ENCODE measurements around the gene WNT9A. TPM values are rescaled to one million over a fixed set of nuclear protein-coding genes. Genes with fewer than 3 reads are reported as not detected.

Gene WNT9A
- total and polyA plus RNA-seq, 2 of the 4 experiments (the other 2 are of a cell fraction) = 0.18 to 0.36 TPM

DNA sequence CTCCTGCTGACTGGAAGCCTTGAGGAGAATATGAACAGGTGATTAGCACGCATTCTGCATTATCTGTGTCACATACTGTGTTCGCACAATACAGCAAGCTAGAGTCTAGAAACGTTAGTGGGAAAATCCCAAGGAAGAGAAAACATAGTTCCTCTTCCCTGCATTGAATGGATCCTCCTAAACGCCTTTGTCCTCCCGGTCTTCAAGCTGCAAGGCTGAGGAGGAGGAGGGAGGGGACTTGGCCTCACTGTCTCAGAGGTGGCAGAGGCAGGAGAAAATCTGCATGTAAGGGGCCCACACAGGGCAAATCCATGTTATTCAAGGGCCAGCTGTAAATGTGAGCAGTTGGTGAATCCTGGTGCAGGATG, 34.4 kb downstream of the WNT9A start:
- Histone ChIP-seq H3K9me3 (ENCODE audit: control insufficient read depth, insufficient read depth, low read length) (no peaks in the 10 kb centered on the region), H3K4ac (ENCODE audit: low read depth, low read length) (no peak overlapping the region), H3K18ac (ENCODE audit: low read depth, low read length) (no peak overlapping the region), H3K4me3 (ENCODE audit: insufficient read depth, low read depth, low read length) (no peak overlapping the region), H3K4me2 (ENCODE audit: low read depth, low read length) (no peak overlapping the region), H3K23ac (ENCODE audit: low read depth, low read length) (no peak overlapping the region), H3K27ac (ENCODE audit: insufficient read depth, low read length) (no peak overlapping the region), H3K79me1 (ENCODE audit: low read depth in 1 of 2, low read length in 2 of 2) (no peaks in the 10 kb centered on the region), H3K27me3 (ENCODE audit: control insufficient read depth, insufficient read depth, low read length) (peaks cover 12% of the 10 kb centered on the region), H2AFZ (replicated peaks; ENCODE audit: low read length, poor library complexity) (no peak overlapping the region), H2BK5ac (ENCODE audit: low read depth, low read length, poor library complexity, severe bottlenecking) (no peak overlapping the region), H3K9ac (ENCODE audit: low read depth, low read length) (no peak overlapping the region), H2BK120ac (ENCODE audit: low read depth, low read length) (no peak overlapping the region), H4K5ac (ENCODE audit: low read depth, low read length) (no peak overlapping the region), H3K9me1 (ENCODE audit: insufficient read depth, low read length) (no peaks in the 10 kb centered on the region), H4K8ac (ENCODE audit: low read depth in 2 of 2, low read length in 2 of 2) (no peak overlapping the region), H2BK20ac (ENCODE audit: low read depth, low read length) (no peak overlapping the region), H2AK9ac (replicated peaks; ENCODE audit: low read depth, low read length, poor library complexity) (no peak overlapping the region), H4K20me1 (ENCODE audit: insufficient read depth, low read length) (no peaks in the 10 kb centered on the region), H3K56ac (ENCODE audit: extremely low read depth, insufficient read depth, low read length) (no peak overlapping the region), H3K4me1 (ENCODE audit: control insufficient read depth, insufficient read depth, low read length) (no peaks in the 10 kb centered on the region), H2AK5ac (ENCODE audit: low read depth, low read length) (no peak overlapping the region), H4K91ac (ENCODE audit: insufficient read depth, low read depth, low read length) (no peak overlapping the region), H3K14ac (replicated peaks; ENCODE audit: low read depth, low read length) (no peak overlapping the region), H2BK15ac (ENCODE audit: low read depth, low read length) (no peak overlapping the region), H3K36me3 (ENCODE audit: control insufficient read depth, insufficient read depth, low read length) (no peaks in the 10 kb centered on the region)
- BruUV-seq (replicated peaks) = no TSS peak
- no CpG with 5 or more reads among the region's 5 CpGs for WGBS, 2 experiments (ENCODE audit: extremely low coverage in 2 of 2, insufficient read length in 1 of 2)
- dilution Hi-C loops (cut with HindIII; ENCODE audit: low sequenced_read_pairs, unreplicated experiment) (no loop called here), in situ Hi-C loops (cut with MboI; ENCODE audit: low sequenced_read_pairs) (no loop called here), intact Hi-C loops (cut with micrococcal nuclease) (no loop called here)
- no peak for ATAC-seq (ENCODE audit: low read depth)
- CTCF ChIA-PET = no interaction called here
- DNase-seq = no peak
- POLR2A ChIA-PET (ENCODE audit: unreplicated experiment) = no interaction called here
- TF ChIP-seq MXI1 (IDR thresholded peaks at IDR 0.05; ENCODE audit: borderline replicate concordance, low read depth, low read length) (no peak), MAFK (IDR thresholded peaks at IDR 0.05; ENCODE audit: low read depth, low read length) (no peak), RAD21 (IDR thresholded peaks at IDR 0.05; ENCODE audit: low read length) (no peak), NFE2L2 (IDR thresholded peaks at IDR 0.05; ENCODE audit: low read depth, low read length) (no peak), FOS (IDR thresholded peaks at IDR 0.05; ENCODE audit: low read depth, low read length) (no peak), CTCF (conservative IDR thresholded peaks at IDR 0.05; ENCODE audit: low read depth, low read length) (no peak), MAZ (IDR thresholded peaks at IDR 0.05; ENCODE audit: borderline replicate concordance, low read depth, low read length) (no peak), POLR2A (IDR thresholded peaks at IDR 0.05; ENCODE audit: low read depth, low read length) (no peak), RCOR1 (IDR thresholded peaks at IDR 0.05; ENCODE audit: insufficient replicate concordance, low read length) (no peak), CHD1 (IDR thresholded peaks at IDR 0.05; ENCODE audit: low read depth, low read length) (no peak), SMC3 (IDR thresholded peaks at IDR 0.05; ENCODE audit: low read depth, low read length) (no peak), RFX5 (IDR thresholded peaks at IDR 0.05; ENCODE audit: low read depth, low read length) (no peak), CEBPB (IDR thresholded peaks at IDR 0.05; ENCODE audit: low read depth, low read length) (no peak), BHLHE40 (IDR thresholded peaks at IDR 0.05; ENCODE audit: low read depth, low read length) (no peak)
- TF ChIP-seq, protein P1, sequence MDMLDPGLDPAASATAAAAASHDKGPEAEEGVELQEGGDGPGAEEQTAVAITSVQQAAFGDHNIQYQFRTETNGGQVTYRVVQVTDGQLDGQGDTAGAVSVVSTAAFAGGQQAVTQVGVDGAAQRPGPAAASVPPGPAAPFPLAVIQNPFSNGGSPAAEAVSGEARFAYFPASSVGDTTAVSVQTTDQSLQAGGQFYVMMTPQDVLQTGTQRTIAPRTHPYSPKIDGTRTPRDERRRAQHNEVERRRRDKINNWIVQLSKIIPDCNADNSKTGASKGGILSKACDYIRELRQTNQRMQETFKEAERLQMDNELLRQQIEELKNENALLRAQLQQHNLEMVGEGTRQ (IDR thresholded peaks at IDR 0.05; ENCODE audit: low read depth, low read length) = no peak
- TF ChIP-seq, protein P2, sequence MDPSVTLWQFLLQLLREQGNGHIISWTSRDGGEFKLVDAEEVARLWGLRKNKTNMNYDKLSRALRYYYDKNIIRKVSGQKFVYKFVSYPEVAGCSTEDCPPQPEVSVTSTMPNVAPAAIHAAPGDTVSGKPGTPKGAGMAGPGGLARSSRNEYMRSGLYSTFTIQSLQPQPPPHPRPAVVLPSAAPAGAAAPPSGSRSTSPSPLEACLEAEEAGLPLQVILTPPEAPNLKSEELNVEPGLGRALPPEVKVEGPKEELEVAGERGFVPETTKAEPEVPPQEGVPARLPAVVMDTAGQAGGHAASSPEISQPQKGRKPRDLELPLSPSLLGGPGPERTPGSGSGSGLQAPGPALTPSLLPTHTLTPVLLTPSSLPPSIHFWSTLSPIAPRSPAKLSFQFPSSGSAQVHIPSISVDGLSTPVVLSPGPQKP (IDR thresholded peaks at IDR 0.05; ENCODE audit: borderline replicate concordance, low read depth, low read length) = no peak
